HG03095 (cell line): ENCODE results near the gene PRSS8.
"Not testable (repeated sequence)": the region's sequence is repeated elsewhere in the genome, so short reads cannot be mapped to it uniquely, and the experiment has no call there.

Experiments used
- ATAC-seq: cut with Tn5 transposase; IDR thresholded peaks from one replicate; pipeline ENCODE4 v1.9.1; 2021; ENCODE audit warnings: moderate library complexity; ENCODE audit not compliant: unreplicated experiment

Gene PRSS8

DNA sequence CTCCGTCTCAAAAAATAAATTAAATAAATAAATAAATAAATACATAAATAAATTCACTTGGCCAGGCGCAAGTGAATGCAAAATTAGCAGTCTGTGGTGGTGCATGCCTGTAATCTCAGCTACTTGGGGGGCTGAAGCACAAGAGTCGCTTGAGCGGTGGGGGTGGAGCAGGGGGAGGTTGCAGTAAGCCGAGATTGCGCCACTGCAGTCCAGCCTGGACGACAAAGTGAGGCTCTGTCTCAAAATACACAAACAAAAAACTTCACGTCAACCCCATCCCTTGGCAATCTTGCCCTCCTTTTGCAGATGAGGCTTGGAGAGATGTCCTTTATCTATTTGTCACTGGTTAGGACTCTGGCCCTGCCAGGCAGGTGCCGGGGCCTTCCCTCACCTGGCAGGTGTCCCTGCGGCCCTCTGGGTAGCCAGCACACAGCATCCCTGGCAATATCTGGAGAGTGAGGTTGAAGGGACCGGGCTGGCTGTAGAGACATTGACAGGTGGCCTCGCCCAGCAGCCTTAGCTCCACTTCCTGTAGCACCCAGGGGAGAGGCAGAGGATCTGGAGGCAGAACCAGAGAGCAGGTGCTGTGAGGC, 10.0 kb upstream of the PRSS8 start:
- no peak for ATAC-seq

DNA sequence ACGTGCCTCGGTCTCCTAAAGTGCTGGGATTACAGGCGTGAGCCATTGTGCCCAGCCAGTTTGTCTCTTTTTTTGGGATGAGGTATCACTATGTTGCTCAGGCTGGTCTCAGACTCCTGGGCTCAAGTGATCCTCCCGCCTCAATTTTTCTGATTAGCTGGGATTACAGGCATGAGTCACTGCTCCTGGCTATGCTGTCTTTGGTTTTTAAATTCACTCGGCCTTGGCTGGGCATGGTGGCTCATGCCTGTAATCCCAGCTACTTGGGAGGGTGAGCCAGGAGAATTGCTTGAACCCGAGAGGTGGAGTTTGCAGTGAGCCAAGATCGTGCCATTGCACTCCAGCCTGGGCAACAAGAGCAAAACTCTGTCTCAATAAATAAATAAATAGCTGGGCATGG, 8.9 kb upstream of the PRSS8 start:
- ATAC-seq = not testable (repeated sequence)

DNA sequence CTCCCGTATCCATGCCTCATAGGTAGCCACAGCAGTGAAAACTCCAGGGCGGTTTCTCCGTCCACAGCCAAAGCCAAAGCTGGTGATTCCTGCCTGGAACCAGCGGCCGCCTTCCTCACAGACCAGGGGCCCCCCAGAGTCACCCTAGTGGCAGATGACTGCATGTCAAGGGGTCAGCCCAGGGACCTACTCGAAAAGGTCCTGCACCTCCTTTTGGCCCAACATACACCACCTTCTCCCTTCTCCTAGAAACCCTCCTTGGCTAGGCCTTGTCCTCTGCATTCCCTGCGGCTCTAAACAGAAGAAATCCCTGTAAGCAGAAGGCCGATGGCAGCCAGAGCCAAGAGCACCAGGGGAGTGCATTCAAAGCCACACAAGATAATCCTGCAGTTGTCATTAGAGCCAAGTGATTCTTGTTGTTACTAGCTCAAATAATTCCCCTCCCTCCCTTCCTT, 8.2 kb upstream of the PRSS8 start:
- ATAC-seq = no peak

DNA sequence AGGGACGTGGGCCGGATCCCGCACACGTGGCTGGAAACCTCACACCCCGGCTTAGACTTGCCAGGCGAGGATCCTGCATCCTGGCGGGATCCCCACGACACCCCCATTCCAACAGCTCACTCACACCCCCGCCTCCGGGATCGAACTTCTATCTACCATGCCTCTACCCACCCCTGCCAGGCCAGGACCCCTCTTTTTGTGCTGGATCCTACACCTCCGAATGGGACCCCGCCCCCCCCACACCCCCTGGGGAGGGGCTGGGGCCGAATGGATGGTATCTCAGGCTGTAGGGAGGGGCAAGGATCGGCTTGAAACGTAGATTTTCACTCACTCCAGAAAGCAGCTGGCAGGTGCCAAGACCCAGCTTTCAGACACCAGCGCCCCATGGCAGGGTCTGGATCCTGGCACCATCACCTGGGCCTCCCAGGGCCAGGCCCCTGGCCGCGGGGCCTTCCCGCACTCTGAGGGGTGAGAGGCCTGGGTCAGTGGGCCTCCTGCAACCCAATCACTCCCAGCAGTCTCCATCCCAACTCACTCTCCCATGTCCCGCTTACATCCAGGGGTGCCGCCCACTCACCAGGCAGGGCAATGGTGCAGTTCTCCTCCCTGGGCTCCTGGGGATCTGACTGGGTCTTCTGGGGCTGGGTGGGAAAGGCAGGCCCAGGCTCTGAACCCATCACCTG, 7.6 kb upstream of the PRSS8 start:
- no peak for ATAC-seq

DNA sequence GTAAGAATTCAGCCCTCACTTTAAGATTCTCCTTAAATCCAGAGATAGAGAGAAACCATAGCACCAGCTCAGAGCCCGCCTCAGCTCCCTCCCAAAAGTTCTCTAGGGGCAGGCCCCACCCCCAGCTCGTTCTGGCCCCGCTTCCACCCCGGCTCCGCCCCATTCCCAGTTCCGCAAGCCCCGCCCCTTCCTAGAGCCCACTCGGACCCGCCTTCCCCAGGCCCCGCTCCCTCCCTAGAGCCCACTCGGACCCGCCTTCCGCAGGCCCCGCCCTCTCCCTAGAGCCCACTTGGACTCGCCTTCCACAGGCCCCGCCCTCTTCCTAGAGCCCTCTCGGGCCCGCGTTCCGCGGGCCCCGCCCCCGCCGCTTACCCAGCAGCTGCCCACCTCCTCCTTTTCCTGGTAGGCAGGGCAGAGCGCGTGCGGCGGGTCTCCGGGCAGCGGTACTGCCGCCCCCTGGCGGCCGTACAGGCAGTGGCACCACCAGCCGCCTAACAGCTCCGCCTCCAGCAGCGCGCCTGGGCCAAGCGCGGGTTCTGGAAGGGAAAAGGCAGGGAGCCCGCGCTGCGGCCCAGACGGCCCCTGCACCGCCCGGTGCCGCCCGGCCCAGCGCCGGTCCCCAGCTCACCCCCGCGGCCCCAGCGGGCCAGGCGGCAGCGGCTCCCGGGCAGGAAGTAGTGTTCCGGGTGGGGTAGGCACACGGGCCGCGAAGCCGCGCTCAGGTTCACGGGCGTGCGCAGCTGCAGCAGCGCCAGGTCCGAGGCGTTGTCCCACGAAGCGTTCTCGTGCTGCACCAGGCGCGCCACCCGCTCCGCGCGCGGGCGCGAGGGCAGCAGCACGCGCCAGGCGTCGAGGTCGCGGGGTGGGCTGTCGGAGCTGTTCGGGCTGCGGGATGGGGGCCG, 6.8 kb upstream of the PRSS8 start:
- peak; percentile 85 for ATAC-seq

DNA sequence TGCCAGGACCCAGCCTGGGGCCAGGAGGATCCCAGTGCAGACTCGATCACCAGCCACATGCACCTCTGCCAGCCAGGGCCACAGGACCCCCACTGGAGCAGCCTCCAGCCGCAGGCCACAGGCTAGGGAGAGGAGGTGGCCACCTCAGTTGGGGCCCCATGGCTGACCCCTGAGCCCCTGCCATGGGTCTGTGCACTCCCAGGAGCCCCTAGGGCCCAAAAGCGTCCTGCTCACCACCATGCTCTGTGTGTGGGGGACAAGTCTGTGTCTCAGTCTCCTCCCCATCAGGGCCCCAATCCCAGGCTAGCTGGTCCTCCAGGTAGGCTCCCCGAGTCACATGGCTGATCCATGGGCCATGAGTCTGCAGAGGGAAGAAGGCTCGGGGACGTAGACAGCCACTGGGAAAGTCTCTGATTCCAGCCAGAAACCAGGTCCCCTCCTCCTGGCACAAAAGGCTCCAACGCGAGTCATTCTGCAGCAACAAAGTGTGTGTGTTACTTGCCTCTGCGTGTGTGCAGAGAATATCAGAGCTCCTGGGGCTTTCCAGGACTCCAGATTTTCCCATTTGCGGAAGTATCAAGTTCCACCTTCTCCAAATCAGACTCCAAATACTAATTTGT, 6.1 kb upstream of the PRSS8 start:
- ATAC-seq = no peak

DNA sequence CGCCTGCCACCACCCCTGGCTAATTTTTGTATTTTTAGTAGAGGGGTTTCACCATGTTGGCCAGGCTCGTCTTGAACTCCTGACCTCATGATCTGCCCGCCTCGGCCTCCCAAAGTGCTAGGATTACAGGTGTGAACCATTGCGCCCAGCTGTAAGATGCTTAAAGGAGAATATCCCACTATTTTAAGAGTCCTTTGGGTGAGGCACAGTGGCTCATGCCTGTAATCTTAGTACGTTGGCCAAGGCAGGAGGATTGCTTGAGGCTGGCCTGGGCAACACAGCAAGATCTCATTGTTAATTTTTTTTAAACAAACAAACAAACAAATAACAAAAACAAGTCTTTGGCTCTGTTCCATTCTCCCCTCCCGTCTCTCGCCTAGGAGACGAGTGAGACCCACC, 5.5 kb upstream of the PRSS8 start:
- not testable (repeated sequence) for ATAC-seq

DNA sequence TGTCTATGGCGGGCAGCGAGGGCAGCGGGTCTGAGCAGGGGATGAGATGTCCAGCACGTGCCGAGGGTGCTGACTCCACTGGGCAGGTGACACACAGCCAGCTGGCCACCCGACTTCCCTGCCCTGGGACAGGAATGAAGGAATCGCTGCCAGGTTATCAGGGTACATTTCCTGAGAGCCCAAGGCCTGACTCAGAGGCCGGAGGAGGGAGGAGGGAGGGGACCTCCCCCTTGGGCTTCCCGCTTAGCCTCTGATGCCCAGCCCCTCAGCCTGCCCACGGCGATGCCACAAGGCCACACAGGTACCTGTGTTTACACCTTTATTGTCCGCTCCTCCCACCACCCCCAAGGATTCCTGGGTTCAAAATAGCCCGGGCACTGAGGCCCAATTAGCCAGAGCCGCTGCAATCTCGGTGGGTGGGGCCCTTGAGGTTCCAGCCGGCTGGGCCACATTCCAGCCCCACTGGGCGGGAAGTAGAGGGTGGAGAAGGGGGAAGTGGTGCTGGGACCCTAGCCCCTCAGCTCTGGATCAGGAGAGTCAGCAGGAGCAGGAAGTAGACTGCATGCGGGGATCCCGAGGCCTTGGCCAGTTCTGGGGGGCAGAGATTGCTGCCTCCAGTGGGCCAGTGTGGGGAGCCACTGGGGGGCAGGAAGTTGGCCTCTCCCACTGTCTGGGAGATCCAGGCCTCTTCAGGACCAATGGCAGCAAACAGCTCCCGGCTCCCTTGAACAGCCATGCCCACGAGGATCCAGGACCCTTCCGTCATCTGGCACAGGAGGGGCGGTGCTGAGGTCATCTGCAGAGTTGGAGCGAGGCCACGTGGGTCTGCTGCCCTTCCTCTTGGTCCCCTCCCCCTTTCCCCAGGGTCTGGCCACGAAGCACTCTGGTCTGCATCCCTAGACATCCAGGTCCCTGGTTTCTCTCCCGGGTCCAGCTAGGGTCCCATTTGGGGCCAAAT, 3.4 kb upstream of the PRSS8 start:
- no peak for ATAC-seq

DNA sequence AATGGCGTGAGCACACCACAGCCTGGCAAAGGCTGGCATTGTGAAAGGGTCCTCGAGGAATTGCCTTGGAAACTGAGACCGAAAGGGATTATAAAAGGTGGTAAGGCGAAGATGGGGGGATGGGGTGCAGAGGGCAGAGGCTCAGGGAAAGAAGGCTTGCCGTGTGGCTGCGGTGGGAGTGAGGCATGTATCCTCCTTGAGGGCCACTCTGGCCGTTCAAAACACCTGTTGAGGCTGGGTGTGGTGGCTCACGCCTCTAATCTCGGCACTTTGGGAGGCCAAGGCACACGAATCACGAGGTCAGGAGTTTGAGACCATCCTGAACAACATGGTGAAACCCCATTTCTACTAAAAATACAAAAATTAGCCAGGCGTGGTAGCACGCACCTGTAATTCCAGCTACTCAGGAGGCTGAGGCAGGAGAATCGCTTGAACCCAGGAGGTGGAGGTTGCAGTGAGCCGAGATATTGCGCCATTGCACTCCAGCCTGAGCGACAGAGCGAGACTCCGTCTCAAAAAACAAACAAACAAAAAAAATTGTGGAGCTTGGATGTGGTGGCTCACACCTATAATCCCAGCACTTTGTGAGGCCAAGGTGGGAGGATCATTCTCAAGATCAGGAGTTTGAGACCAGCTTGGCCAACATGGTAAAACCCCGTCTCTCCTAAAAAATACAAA, 1.4 kb upstream of the PRSS8 start:
- ATAC-seq = not testable (repeated sequence)

DNA sequence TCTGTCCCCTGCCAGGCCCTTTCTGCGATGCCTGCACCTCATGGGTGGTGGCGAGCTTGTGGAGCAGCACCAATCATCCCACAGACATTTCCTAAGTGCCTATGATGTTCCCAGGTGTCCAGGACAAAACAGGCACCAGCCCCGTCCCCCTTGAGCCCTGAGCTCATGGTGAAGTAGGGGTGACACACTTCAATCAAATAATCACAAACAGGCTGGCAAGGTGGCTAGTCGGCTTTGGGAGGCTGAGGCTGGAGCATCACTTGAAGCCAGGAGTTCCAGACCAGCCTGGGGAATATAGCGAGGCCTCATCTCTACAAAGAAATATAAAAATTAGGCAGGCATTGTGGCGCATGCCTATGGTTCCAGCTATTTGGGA, 748 bp upstream of the PRSS8 start:
- no peak for ATAC-seq

DNA sequence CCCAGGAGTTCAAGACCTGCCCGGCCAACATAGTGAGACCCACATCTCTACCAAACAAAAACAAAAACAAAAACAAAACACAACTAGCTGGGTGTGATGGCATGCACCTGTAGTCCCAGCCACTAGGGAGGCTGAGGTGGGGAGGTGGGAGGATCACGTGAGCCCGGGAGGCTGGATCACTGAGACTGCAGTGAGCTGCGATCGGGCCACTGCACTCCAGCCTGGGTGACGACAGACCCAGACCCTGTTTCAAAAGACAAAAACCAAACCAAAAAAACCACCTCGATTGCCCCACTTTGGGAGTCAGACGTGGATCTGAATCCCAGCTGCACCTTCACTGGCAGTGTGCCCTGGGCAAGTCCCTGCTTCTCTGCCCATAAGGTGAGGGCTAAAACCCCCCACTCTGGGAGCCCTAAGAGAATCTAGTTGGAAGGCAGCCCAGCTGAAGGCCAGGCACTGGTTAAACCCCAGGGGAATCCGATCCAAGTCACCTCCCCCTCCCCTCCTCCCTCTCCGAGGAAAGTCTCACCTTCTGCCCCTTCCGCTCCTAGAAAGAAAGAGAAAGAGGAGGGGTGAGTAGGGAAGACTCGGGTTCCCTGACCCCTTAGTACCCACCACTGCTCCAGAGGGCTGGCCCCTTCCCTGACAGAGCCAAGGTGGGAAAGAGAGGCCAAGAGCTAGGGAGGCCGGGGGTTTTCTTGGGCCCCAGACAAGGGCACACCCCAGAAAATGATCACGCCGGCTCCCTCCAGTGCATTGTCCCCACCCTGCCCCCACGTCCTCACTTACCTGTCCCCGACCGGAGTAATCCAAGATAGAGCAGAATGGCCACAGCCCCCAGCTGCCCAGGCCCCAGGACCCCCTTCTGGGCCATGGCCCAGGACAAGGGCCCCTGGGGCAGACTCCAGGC, 647 bp downstream of the PRSS8 start:
- ATAC-seq = no peak

DNA sequence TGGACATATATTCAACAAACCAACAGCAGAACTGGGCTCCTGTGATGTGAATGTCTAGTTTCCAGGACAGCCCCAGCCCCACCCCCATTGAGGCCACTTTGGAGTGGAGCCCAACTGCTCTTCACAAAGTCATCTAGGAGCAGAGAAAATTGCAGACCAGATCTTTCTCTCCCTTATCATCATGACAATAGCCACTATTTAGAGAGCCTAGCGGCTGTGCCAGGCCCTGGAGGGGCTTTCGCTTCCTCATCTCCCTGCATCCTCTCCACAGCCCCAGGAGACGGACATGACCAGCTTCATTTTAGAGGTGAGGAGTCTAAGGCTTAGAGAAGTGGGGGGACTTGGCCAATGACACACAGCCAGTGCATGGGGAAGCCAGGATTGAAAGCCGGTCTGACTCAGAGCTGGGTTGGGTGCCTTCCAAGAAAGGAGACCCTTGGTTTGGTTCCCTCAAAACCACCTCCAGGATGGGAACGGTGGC, 1.4 kb downstream of the PRSS8 start:
- no peak for ATAC-seq

DNA sequence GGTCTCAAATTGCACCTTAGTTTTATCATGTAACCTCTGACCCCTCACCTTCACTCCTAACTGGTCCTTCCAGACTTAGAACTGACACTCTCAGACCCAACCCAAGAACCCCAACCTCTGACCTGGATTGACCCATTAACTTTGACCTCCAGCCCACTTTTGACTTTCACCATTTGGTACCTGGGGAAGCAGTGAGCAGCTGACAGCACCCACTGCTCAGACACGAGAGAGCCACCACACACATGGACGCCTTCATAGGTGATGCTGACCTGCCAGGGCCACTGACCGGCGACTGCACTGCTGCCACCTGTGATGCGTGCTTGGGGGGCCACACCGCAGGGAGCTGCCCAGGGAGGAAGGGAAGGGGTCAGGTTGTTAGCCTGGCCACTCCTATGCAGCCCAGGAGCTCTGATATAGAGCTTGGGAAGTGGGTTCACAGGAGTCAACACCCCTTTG, 2.5 kb downstream of the PRSS8 start:
- no peak for ATAC-seq

DNA sequence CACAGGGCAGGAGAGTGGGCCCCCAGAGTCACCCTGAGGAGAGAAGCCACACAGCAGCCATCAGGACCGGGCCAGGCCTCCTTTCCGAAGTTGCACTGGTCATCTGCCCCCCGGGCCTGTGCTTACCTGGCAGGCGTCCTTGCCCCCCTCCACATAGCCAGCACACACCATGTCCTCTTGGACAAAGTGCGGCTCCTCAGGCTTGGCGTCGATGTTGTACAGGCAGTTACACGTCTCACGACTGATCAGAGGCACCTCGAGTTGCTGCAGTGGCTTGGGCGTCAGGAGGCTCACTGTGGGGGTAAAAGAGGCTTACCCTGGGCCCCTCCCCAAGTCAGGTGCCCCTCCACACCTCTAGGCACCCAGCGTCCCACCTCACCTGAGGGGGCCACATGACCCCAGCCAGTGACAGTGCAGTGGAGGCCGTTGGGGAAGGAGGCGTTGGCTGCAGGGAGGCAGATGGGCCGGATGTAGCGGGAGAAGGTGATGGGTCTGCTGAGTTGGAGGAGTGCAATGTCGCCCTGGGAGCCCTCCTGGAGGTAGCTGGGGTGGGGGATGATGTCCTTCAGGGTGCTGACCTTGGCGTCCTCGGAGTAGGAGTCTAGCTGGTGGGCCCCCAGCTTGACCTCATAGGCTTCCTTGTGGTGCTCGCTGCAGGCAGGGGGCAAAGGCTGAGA, 3.1 kb downstream of the PRSS8 start:
- no peak for ATAC-seq

DNA sequence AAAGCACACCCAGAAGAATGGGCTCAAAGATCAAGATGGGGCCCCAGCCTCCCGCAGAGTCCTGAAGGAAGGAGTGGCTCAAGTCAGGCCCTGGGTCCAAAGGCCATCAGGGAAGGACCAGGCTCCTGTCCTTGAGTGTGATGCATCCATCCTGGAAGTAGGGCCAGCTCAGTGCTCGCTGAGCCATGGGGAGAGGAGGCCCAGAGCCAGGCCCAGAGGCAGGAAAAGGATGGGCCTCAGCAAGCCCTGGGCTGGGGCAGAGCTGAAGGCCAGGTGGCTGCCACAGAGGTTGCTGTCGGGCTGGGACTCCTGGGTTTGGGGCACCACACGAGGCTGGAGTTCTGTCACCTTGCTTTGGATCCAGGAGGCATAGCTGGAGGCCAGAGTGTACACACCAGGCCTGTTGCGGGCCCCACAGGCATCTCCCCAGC, 3.7 kb downstream of the PRSS8 start:
- ATAC-seq = no peak

DNA sequence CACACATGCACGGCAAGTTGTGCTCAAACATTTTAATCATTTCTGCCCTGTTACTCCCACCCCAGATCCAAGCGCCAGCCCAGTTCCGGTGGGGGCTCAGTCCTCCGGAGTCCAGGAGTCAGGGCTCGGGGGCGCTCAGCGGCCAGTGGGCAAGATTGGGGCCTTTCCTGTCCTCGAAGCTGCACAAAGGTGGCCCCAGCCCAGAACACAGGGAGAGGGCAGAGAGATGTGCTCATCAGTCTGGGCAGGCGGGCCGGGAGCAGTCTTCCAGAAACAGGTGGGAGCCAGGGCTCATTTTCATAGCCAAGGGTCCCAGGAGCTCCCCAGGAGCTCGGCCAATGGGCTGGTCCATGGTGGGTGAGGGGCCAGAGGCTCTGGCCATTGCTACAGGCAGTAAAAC, 4.1 kb downstream of the PRSS8 start:
- ATAC-seq = no peak

DNA sequence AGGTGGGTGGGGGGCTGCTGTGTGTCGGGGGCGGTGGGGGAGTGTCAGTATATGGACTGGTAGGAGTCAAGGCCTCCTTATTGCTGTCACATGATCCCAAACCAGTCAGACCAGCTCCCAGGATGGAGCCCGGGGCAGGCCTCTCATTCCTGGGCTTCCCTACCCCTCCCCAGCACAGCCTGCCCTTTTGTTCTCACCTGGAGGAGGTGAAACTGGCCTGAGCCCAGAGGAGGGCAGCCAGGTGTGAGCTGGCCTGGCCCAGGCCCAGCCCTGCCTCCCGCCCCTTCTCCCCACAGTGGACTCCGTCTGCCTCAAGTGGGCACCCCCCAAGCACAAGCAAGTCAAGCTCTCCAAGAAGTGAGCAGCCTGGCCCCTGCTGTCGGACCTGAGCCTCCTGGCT, 4.6 kb downstream of the PRSS8 start:
- no peak for ATAC-seq

DNA sequence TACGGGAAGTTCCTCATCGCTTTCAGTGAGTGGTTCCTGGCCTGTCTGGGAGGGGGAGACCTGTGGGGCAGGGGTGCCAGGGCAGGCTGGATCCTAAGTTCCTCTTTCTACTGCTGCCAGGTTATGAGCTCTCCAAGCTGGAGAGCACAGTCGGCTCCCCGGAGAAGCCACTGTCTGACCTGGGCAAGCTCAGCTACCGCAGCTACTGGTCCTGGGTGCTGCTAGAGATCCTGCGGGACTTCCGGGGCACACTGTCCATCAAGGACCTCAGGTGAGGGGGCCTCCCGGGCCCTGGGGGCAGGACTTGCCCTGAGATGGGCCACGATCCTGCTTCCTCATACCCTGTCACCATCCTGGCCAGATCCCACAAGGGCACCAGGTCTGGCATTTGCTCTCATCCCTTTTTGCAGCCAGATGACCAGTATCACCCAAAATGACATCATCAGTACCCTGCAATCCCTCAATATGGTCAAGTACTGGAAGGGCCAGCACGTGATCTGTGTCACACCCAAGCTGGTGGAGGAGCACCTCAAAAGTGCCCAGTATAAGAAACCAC, 5.1 kb downstream of the PRSS8 start:
- ATAC-seq = no peak
